HEK293T (cell line): ENCODE data around the gene TRMT11.
"Not testable (repeated sequence)": the region's sequence is repeated elsewhere in the genome, so short reads cannot be mapped to it uniquely, and the experiment has no call there.

Experiments used
- CTCF ChIA-PET: fragments of 350-600 bp; formaldehyde crosslinking; extraction: SDS; loops from one replicate; lab custom pipeline; 2021; ENCODE audit warnings: antibody characterized with exemption, inconsistent platforms; lab: Yijun Ruan, JAX
- POLR2A ChIA-PET: fragments of 350-600 bp; formaldehyde crosslinking; extraction: SDS; loops from one replicate; lab custom pipeline; 2020; ENCODE audit warnings: antibody characterized with exemption, inconsistent platforms; lab: Yijun Ruan, JAX
- DNase-seq: peaks from one replicate; pipeline ENCODE4 v3.0.0; 2012; ENCODE audit warnings: mixed read lengths; ENCODE audit errors: extremely low spot score
- ARNT ChIP-seq: fragments of 450-650 bp; IDR thresholded peaks from 2 replicates; pipeline ENCODE4 v1.6.1; 2017; ENCODE audit warnings: mild to moderate bottlenecking
- BHLHE40 ChIP-seq: fragments of 450-650 bp; IDR thresholded peaks from 2 replicates; pipeline ENCODE4 v1.6.1; 2016; ENCODE audit warnings: mild to moderate bottlenecking, moderate library complexity, borderline replicate concordance
- CTBP1 ChIP-seq: fragments of 450-650 bp; IDR thresholded peaks from 2 replicates; pipeline ENCODE4 v1.6.1; 2016; ENCODE audit warnings: borderline replicate concordance
- ELF4 ChIP-seq: fragments of 450-650 bp; IDR thresholded peaks from 2 replicates; pipeline ENCODE4 v1.6.1; 2017; ENCODE audit warnings: antibody characterized with exemption
- FOXA1 ChIP-seq: fragments of 450-650 bp; IDR thresholded peaks from 2 replicates; pipeline ENCODE4 v1.6.1; 2016; ENCODE audit warnings: mild to moderate bottlenecking
- FOXK2 ChIP-seq: fragments of 450-650 bp; IDR thresholded peaks from 2 replicates; pipeline ENCODE4 v1.6.1; 2016; ENCODE audit warnings: mild to moderate bottlenecking
- FOXM1 ChIP-seq: fragments of 450-650 bp; IDR thresholded peaks from 2 replicates; pipeline ENCODE4 v1.6.1; 2017; ENCODE audit warnings: mild to moderate bottlenecking, borderline replicate concordance
- HDGF ChIP-seq: fragments of 450-650 bp; IDR thresholded peaks from 2 replicates; pipeline ENCODE4 v1.6.1; 2017; ENCODE audit warnings: antibody characterized with exemption, borderline replicate concordance
- L3MBTL2 ChIP-seq: fragments of 450-650 bp; conservative IDR thresholded peaks from 2 replicates; pipeline ENCODE4 v1.6.1; 2016; ENCODE audit warnings: mild to moderate bottlenecking
- LEF1 ChIP-seq: fragments of 450-650 bp; IDR thresholded peaks from 2 replicates; pipeline ENCODE4 v1.6.1; 2017; ENCODE audit warnings: mild to moderate bottlenecking, borderline replicate concordance
- NFRKB ChIP-seq: fragments of 450-650 bp; IDR thresholded peaks from 2 replicates; pipeline ENCODE4 v1.6.1; 2016; ENCODE audit warnings: mild to moderate bottlenecking, moderate library complexity
- SP1 ChIP-seq: fragments of 450-650 bp; IDR thresholded peaks from 2 replicates; pipeline ENCODE4 v1.6.1; 2017
- SUZ12 ChIP-seq: fragments of 450-650 bp; IDR thresholded peaks from 2 replicates; pipeline ENCODE4 v1.6.1; 2016; ENCODE audit warnings: mild to moderate bottlenecking
- TARDBP ChIP-seq: fragments of 450-650 bp; IDR thresholded peaks from 2 replicates; pipeline ENCODE4 v1.6.1; 2016
- ZNF384 ChIP-seq: fragments of 450-650 bp; IDR thresholded peaks from 2 replicates; pipeline ENCODE4 v1.6.1; 2016
- TF ChIP-seq, protein P1 (sequence below): fragments of 450-650 bp; IDR thresholded peaks from 2 replicates; pipeline ENCODE4 v1.6.1; 2016

Gene TRMT11

GRCh38 chr6:125948455-125948854, 37.9 kb upstream of the TRMT11 start:
- POLR2A ChIA-PET = interaction anchor here (1.0 to 6.5 kb wide), 5 partner anchors 8 to 167 kb away, joined by 3 to 36 read pairs (median 15); partner anchors contain the start of genes HINT3 and NCOA7
- TF ChIP-seq SP1 = no peak
- TF ChIP-seq FOXA1 = no peak
- no peak for DNase-seq
- CTCF ChIA-PET = interaction anchor here (3.1 kb wide), 1 partner anchor 8 kb away, joined by 42 read pairs; the partner anchor contains the start of gene HINT3

DNA sequence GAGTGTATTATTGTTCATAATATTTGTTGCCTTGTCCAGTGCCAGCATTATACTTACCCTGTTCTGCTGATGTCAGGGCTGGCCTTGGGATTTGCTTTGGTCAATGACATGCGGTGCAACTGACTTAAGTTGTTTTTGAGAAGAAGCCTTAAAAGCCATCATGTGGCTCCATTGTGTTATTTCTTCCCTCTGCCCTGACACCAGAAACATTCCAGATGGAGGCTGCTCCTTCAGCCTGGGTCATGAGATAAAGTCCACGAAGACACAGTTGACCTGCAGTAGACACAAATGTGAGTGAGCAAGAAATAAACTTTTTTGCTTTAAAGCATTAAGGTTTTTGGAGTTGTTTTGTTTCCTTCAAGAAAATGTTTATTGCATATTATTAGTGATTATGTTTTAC, 37.3 kb upstream of the TRMT11 start:
- POLR2A ChIA-PET = no interaction called here

GRCh38 chr6:125950293-125950692, 36.0 kb upstream of the TRMT11 start:
- no peak for DNase-seq
- POLR2A ChIA-PET = no interaction called here

More for the DNA sequence above, 37.3 kb upstream of the TRMT11 start:
- no peak for DNase-seq
- CTCF ChIA-PET = interaction anchor here (3.1 kb wide), 1 partner anchor 7 kb away, joined by 42 read pairs; the partner anchor contains the start of gene HINT3
- TF ChIP-seq ZNF384 (no peak), FOXK2 (no peak), HDGF (no peak), SUZ12 (no peak), FOXA1 (no peak), LEF1 (no peak), TARDBP (no peak), L3MBTL2 (no peak), ELF4 (no peak), CTBP1 (no peak), FOXM1 (no peak), SP1 (no peak)
- TF ChIP-seq, protein P1, sequence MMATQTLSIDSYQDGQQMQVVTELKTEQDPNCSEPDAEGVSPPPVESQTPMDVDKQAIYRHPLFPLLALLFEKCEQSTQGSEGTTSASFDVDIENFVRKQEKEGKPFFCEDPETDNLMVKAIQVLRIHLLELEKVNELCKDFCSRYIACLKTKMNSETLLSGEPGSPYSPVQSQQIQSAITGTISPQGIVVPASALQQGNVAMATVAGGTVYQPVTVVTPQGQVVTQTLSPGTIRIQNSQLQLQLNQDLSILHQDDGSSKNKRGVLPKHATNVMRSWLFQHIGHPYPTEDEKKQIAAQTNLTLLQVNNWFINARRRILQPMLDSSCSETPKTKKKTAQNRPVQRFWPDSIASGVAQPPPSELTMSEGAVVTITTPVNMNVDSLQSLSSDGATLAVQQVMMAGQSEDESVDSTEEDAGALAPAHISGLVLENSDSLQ = no peak

GRCh38 chr6:125950716-125951115, 35.6 kb upstream of the TRMT11 start:
- DNase-seq = not testable (repeated sequence)
- POLR2A ChIA-PET = interaction anchor here (0.9 to 1.2 kb wide), 2 partner anchors 36 to 44 kb away, joined by 3 to 4 read pairs; no protein-coding TSS in a partner anchor
- CTCF ChIA-PET = interaction anchor here (0.7 to 1.1 kb wide), 3 partner anchors 10 to 197 kb away, joined by 3 to 4 read pairs (median 3); no protein-coding TSS in a partner anchor

More at GRCh38 chr6:125950293-125950692, 36.0 kb upstream of the TRMT11 start:
- TF ChIP-seq FOXA1 = no peak
- TF ChIP-seq SUZ12 = no peak
- no peak for TF ChIP-seq FOXK2
- no peak for TF ChIP-seq CTBP1
- TF ChIP-seq NFRKB = no peak
- no peak for TF ChIP-seq HDGF
- no peak for TF ChIP-seq ZNF384
- TF ChIP-seq ELF4 = no peak
- TF ChIP-seq BHLHE40 = no peak
- TF ChIP-seq TARDBP = no peak
- no peak for TF ChIP-seq FOXM1
- TF ChIP-seq LEF1 = no peak
- no peak for TF ChIP-seq ARNT
- no peak for TF ChIP-seq SP1
- TF ChIP-seq, protein P1 = no peak
- TF ChIP-seq L3MBTL2 = no peak
- CTCF ChIA-PET = no interaction called here

DNA sequence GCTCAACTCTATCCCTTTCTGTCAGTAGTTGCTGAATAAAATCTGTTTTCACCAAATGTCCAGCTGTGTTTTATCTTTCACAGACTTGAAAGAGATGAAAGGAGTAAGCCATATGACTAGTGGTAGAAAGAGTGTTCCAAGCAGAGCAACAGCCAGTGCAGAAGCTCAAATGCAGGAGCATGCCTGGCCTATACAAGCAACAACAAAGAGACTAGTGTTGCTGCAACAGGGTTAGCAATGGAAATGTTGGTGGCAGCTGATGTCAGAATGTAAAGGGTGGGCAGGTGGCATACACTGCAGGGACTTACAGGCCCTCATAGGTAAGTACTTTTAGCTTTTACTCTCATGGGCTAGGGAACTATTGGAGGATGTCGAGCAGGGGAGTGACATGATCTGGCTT, 35.0 kb upstream of the TRMT11 start:
- POLR2A ChIA-PET = interaction anchor here (0.9 to 1.2 kb wide), 3 partner anchors 36 to 161 kb away, joined by 3 to 4 read pairs (median 3); partner anchors contain the start of gene NCOA7
- CTCF ChIA-PET = interaction anchor here (0.7 to 1.1 kb wide), 3 partner anchors 11 to 198 kb away, joined by 3 to 4 read pairs (median 3); no protein-coding TSS in a partner anchor
- DNase-seq = no peak
- no peak for TF ChIP-seq FOXM1
- no peak for TF ChIP-seq SUZ12
- no peak for TF ChIP-seq FOXK2
- no peak for TF ChIP-seq NFRKB
- TF ChIP-seq TARDBP = no peak
- TF ChIP-seq ARNT = no peak
- no peak for TF ChIP-seq ELF4
- TF ChIP-seq FOXA1 = no peak
- TF ChIP-seq, protein P1 = no peak
- TF ChIP-seq L3MBTL2 = no peak
- no peak for TF ChIP-seq ZNF384
- no peak for TF ChIP-seq SP1
- TF ChIP-seq LEF1 = no peak
- TF ChIP-seq HDGF = no peak
- TF ChIP-seq BHLHE40 = no peak
- no peak for TF ChIP-seq CTBP1

GRCh38 chr6:125952764-125953501, 33.4 kb upstream of the TRMT11 start:
- ChIA-PET POLR2A (interaction anchor here (0.9 to 1.7 kb wide), 3 partner anchors 159 to 171 kb away, joined by 3 to 9 read pairs (median 3); no protein-coding TSS in a partner anchor), CTCF (interaction anchor here (0.5 to 2.0 kb wide), 7 partner anchors 47 to 183 kb away, joined by 3 to 11 read pairs (median 3); no protein-coding TSS in a partner anchor)
- TF ChIP-seq CTBP1 (no peak), ZNF384 (no peak), NFRKB (no peak), FOXK2 (no peak), ARNT (no peak), L3MBTL2 (no peak), FOXM1 (no peak), HDGF (no peak), SUZ12 (no peak), TARDBP (no peak), BHLHE40 (no peak), SP1 (no peak)
- TF ChIP-seq, protein P1 = no peak
- DNase-seq = no peak
